Measurements from ENCODE around the gene CEP57L1.
A peak's percentile ranks its signal among the peaks of the same experiment; 100 is the strongest.

Gene CEP57L1

DNA sequence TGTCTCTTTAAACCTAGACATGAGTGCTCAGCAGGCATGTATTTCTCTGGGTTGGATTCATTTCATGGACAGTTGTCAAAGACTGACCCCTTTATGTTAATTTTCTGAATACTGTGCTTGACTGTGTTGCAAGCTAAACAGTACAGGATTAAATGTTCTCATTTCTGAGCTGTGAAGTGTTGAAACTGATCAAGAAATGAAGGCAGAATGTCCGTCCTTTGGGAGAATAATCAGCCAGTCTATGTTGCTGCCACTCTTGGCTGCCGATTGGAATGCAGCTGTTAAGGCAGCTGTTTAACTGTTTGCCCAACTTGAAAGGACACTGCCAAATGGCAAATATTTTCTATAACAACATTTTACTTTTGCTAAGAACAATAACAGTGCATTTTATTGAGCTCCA, 87.3 kb downstream of the CEP57L1 start:
- DNase-seq (ENCODE audit: low read depth) = no peak
- no peak for TF ChIP-seq POLR2A (IDR thresholded peaks at IDR 0.05; ENCODE audit: extremely low read depth, insufficient read length)
- no peak for TF ChIP-seq MYC (IDR thresholded peaks at IDR 0.05; ENCODE audit: low read depth, low read length)
- TF ChIP-seq, protein P1, sequence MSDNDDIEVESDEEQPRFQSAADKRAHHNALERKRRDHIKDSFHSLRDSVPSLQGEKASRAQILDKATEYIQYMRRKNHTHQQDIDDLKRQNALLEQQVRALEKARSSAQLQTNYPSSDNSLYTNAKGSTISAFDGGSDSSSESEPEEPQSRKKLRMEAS (IDR thresholded peaks at IDR 0.05; ENCODE audit: low read depth, low read length) = no peak
- TF ChIP-seq, protein P2, sequence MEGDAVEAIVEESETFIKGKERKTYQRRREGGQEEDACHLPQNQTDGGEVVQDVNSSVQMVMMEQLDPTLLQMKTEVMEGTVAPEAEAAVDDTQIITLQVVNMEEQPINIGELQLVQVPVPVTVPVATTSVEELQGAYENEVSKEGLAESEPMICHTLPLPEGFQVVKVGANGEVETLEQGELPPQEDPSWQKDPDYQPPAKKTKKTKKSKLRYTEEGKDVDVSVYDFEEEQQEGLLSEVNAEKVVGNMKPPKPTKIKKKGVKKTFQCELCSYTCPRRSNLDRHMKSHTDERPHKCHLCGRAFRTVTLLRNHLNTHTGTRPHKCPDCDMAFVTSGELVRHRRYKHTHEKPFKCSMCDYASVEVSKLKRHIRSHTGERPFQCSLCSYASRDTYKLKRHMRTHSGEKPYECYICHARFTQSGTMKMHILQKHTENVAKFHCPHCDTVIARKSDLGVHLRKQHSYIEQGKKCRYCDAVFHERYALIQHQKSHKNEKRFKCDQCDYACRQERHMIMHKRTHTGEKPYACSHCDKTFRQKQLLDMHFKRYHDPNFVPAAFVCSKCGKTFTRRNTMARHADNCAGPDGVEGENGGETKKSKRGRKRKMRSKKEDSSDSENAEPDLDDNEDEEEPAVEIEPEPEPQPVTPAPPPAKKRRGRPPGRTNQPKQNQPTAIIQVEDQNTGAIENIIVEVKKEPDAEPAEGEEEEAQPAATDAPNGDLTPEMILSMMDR (IDR thresholded peaks at IDR 0.05; ENCODE audit: low read depth, low read length) = no peak
- no peak overlapping the region for H3K4me3 ChIP-seq (ENCODE audit: low read depth, low read length)

DNA sequence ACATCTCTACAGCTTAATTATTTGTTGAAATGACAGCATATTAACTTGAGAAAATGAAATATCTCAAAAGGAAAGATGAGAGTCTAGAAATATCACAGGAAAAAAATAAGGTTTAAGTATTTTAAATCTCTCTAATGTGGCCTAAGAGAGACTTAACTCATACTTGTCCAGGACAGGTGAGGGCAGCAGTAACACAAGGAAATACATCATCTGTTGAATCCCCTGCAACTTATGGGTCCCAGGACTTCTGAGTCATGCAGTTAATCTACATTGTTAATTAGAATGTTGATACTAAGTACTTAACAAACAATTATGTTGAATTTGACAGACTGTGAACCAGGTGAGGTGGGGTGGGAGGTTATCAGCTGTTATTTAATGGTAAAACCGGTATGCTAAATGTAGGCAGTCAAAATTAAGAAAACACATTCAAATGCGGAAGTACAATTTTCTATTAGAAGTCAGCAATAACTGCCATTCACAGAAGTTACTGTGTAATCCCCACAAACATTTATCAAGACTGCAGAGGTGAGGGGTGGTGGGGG, 87.9 kb downstream of the CEP57L1 start:
- no peak overlapping the region for H3K4me3 ChIP-seq (ENCODE audit: low read depth, low read length)
- peak; percentile 57 for DNase-seq (ENCODE audit: low read depth)
- TF ChIP-seq, protein P2 (IDR thresholded peaks at IDR 0.05; ENCODE audit: low read depth, low read length) = peak; percentile 12
- TF ChIP-seq, protein P1 (IDR thresholded peaks at IDR 0.05; ENCODE audit: low read depth, low read length) = no peak
- TF ChIP-seq MYC (IDR thresholded peaks at IDR 0.05; ENCODE audit: low read depth, low read length) (no peak), POLR2A (IDR thresholded peaks at IDR 0.05; ENCODE audit: extremely low read depth, insufficient read length) (no peak)

DNA sequence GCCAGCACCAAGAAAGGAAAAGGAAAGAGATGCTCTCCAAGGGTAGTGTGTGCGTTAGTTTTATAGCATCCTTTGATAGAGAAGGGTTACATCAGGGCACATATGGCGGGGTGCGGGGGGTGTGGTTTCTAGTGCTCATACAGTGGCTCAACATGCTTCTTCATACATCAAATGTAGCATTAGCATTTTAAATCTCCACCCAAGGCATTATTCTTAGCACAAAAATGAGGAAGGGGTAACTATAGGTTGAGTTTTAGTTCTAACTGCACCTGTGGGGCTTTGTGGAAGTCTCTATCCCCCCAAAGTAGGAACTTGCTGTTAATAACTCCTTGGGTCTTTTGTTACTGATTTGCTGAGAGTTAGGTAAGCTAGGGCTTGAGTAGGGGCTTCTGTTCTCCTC, 89.3 kb downstream of the CEP57L1 start:
- no peak for DNase-seq (ENCODE audit: low read depth)
- TF ChIP-seq, protein P1 (IDR thresholded peaks at IDR 0.05; ENCODE audit: low read depth, low read length) = no peak
- no peak for TF ChIP-seq MYC (IDR thresholded peaks at IDR 0.05; ENCODE audit: low read depth, low read length)
- TF ChIP-seq POLR2A (IDR thresholded peaks at IDR 0.05; ENCODE audit: extremely low read depth, insufficient read length) = no peak
- TF ChIP-seq, protein P2 (IDR thresholded peaks at IDR 0.05; ENCODE audit: low read depth, low read length) = no peak
- H3K4me3 ChIP-seq (ENCODE audit: low read depth, low read length) = no peak overlapping the region

DNA sequence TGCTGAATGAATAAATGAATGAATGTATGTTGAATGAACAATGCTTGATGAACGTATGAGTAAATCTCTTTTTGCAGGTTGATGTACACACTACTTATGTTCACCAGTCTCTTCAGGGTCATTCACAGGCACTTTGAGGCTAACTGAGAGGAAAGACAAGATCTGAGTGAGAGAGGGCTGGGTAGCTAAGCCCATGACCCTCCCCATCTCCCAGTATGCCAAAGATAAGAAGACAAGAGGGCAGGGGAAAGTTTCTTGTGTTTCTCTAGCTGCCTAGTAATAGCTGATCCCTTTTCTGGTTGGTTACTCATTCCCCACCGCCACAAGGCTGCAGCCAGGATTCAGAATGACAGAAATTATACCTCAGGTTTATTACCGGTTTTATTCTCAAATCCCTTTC, 90.7 kb downstream of the CEP57L1 start:
- DNase-seq (ENCODE audit: low read depth) = no peak
- no peak overlapping the region for H3K4me3 ChIP-seq (ENCODE audit: low read depth, low read length)
- TF ChIP-seq, protein P2 (IDR thresholded peaks at IDR 0.05; ENCODE audit: low read depth, low read length) = no peak
- no peak for TF ChIP-seq POLR2A (IDR thresholded peaks at IDR 0.05; ENCODE audit: extremely low read depth, insufficient read length)
- no peak for TF ChIP-seq MYC (IDR thresholded peaks at IDR 0.05; ENCODE audit: low read depth, low read length)
- TF ChIP-seq, protein P1 (IDR thresholded peaks at IDR 0.05; ENCODE audit: low read depth, low read length) = no peak

DNA sequence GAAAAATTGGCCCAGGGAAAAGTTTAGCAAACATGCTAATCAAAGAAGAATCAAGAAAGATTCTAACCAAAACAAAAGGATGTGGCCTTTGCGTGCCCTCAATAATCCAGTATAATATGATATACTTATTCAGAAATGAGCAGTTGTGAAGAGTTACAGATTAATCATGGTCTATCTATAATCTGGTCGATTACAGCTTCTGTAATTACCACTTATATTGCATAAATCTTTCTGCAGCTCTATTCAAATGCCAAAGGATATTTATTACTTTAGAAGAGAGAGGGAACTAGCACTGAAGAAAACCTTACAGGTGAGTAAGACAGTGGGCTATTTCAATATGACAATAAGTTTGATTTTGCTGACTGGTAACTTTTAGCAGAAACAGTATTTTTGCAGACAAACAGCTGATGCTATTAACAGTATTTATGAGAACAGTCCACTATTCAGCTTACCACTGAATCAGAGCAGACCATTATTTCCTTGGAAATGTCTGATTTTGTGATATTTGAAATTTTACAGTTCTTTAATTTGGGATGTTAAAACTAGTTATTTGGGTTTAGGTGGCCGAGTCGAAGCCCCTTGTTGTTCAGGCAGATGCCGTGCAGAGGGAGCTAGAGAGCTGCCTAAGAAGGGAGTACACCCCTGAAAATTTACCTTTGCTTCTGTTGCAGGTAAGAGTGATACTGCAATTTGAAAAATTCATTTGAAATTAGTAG, 92.2 kb downstream of the CEP57L1 start:
- TF ChIP-seq, protein P2 (IDR thresholded peaks at IDR 0.05; ENCODE audit: low read depth, low read length) = peak; percentile 97
- TF ChIP-seq, protein P1 (IDR thresholded peaks at IDR 0.05; ENCODE audit: low read depth, low read length) = no peak
- DNase-seq (ENCODE audit: low read depth) = peak; percentile 60
- no peak overlapping the region for H3K4me3 ChIP-seq (ENCODE audit: low read depth, low read length)
